Esophagus (tissue), 2 donors: ENCODE data around the gene RDH14. TPM values are rescaled to one million over a fixed set of nuclear protein-coding genes. Genes with fewer than 3 reads are reported as not detected.

Experiments
- H3K27ac ChIP-seq, 2 donors: one replicate each; pipeline ENCODE4 v1.5.1; 2013; ENCODE audit warnings: low read depth in 2 of 2, mild to moderate bottlenecking in 2 of 2, inconsistent platforms in 1 of 2, low read length in 1 of 2, moderate library complexity in 1 of 2
- H3K27me3 ChIP-seq, 2 donors: one replicate each; pipeline ENCODE4 v1.6.1; 2013; ENCODE audit warnings: low read length in 2 of 2, control low read depth in 1 of 2, mild to moderate bottlenecking in 1 of 2; ENCODE audit not compliant: insufficient read depth in 2 of 2, control insufficient read depth in 1 of 2
- H3K36me3 ChIP-seq, 2 donors: one replicate each; pipeline ENCODE4 v1.6.1; 2013; ENCODE audit warnings: low read length in 1 of 2; ENCODE audit not compliant: control insufficient read depth in 2 of 2, insufficient read depth in 2 of 2
- H3K4me1 ChIP-seq, 2 donors: one replicate each; pipeline ENCODE4 v1.6.1; 2013; ENCODE audit warnings: low read length in 1 of 2; ENCODE audit not compliant: control insufficient read depth in 2 of 2, insufficient read depth in 2 of 2
- H3K4me3 ChIP-seq, 2 donors: one replicate each; pipeline ENCODE4 v1.5.1; 2013; ENCODE audit warnings: low read length in 2 of 2, mild to moderate bottlenecking in 2 of 2, low read depth in 1 of 2, moderate library complexity in 1 of 2
- H3K9me3 ChIP-seq, 2 donors: one replicate each; pipeline ENCODE4 v1.6.1; 2013; ENCODE audit warnings: mild to moderate bottlenecking in 2 of 2, low read depth in 1 of 2, low read length in 1 of 2, moderate library complexity in 1 of 2; ENCODE audit not compliant: control insufficient read depth in 2 of 2, insufficient read depth in 1 of 2
- WGBS, 2 donors: extraction: QIAGEN DNeasy Blood & Tissue Kit; methylation state at CpG; one replicate each; pipeline ENCODE4 v1.1.7; 2013; 5-methylcytosine and 5-hydroxymethylcytosine counted together
- polyA plus RNA-seq, 2 donors: library from polyadenylated mRNA; stranded (reverse); fragments of 200-250 nt; gene quantifications; one replicate each; pipeline ENCODE4 v1.2.3, GENCODE V29; 2013
- donor health status: healthy with polysubstance abuse.
- donor health status: Bipolar disorder and iron deficiency.

The RDH14 gene
- polyA plus RNA-seq, 2 donors: 11.8 to 14.3 TPM

DNA sequence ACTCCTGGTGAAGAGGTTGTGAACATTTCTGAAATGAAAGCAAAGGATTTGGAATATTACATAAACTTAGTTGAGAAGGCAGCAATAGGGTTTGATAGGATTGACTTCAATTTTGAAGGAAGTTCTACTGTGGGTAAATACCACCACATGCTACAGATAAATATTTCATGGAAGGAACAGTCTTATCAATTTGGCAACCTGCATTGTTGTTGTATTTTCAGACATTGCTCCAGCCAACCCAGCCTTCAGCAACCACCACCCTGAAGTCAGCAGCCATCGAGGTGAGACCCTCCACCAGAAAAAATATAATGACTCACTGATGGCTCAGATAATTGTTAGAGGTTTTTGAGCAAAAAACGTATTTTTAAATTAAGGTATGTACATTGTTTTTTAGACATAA lies 10.0 kb downstream of the RDH14 start:
- no peak overlapping the region for H3K27ac ChIP-seq
- no peaks in the 10 kb centered on the region for H3K27me3 ChIP-seq
- no peak overlapping the region for H3K4me3 ChIP-seq
- no peaks in the 10 kb centered on the region for H3K4me1 ChIP-seq
- peaks cover 4 to 7% of the 10 kb centered on the region in 2 donors for H3K36me3 ChIP-seq
- WGBS, 2 donors: 68 to 78% methylated on average over 2 of the region's 2 CpGs
- no peaks in the 10 kb centered on the region for H3K9me3 ChIP-seq

DNA sequence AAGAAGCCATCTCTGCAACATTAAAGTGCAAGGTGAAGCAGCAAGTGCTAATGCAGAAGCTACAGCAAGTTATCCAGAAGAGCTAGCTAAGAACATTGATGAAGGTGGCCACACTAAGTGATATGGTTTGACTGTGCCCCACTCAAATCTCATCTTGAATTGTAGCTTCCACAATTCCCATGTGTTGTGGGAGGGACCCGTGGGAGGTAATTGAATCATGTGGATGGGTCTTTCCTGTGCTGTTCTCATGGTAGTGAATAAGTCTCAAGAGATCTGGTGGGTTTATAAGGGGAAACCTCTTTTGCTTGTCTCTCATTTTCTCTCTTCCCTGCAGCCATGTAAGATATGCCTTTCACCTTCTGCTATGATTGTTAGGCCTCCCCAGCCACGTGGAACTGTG lies 11.4 kb downstream of the RDH14 start:
- H3K27ac ChIP-seq: no peak overlapping the region
- H3K9me3 ChIP-seq: no peaks in the 10 kb centered on the region
- H3K4me3 ChIP-seq: no peak overlapping the region
- no peaks in the 10 kb centered on the region for H3K27me3 ChIP-seq
- no peaks in the 10 kb centered on the region for H3K36me3 ChIP-seq
- H3K4me1 ChIP-seq: no peaks in the 10 kb centered on the region
- 89 to 92% methylated on average over 2 of the region's 2 CpGs for WGBS, 2 donors

DNA sequence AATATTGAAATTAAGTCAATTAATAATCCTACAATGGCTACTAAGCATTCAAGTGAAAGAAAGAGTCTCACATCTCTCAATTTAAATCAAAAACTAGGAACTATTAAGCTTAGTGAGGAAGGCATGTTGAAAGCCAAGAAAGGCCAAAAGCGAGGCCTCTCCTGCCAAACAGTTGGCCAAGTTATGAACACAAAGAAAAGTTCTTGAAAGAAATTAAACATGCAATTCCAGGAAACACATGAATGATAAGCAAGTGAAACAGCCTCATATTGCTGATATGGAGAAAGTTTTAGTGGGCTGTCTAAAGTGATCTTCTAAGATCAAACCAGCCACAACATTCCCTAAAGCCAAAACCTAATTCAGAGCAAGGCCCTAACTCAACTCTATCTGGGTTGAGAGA lies 11.8 kb downstream of the RDH14 start:
- Histone ChIP-seq H3K9me3 (no peaks in the 10 kb centered on the region), H3K27ac (no peak overlapping the region), H3K27me3 (no peaks in the 10 kb centered on the region), H3K36me3 (no peaks in the 10 kb centered on the region), H3K4me1 (no peaks in the 10 kb centered on the region), H3K4me3 (no peak overlapping the region)
- 71 to 84% methylated on average over 1 of the region's 1 CpG for WGBS, 2 donors

DNA sequence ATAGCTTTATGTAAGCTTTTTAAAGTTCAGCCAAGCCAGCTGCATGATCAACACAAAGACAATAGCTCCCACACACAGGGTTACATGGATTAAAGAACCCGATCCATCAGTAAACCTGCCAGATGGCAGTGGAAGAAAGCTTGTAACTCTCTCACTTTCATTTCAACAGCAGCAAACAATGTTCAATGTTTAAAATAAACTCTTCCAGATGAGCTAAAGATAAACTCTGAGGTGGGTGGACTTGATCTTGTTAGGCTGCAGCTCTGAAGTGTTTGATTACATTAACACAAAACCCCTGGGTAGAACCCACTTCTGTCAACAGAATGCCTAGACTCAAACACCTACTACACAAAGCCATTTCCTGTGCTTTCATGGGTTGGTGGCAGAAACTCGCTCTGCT lies 13.9 kb downstream of the RDH14 start:
- no peaks in the 10 kb centered on the region for H3K4me1 ChIP-seq
- H3K4me3 ChIP-seq: no peak overlapping the region
- no peaks in the 10 kb centered on the region for H3K27me3 ChIP-seq
- no peak overlapping the region for H3K27ac ChIP-seq
- 39 to 41% methylated on average over 2 of the region's 2 CpGs for WGBS, 2 donors
- H3K36me3 ChIP-seq: no peaks in the 10 kb centered on the region
- no peaks in the 10 kb centered on the region for H3K9me3 ChIP-seq

DNA sequence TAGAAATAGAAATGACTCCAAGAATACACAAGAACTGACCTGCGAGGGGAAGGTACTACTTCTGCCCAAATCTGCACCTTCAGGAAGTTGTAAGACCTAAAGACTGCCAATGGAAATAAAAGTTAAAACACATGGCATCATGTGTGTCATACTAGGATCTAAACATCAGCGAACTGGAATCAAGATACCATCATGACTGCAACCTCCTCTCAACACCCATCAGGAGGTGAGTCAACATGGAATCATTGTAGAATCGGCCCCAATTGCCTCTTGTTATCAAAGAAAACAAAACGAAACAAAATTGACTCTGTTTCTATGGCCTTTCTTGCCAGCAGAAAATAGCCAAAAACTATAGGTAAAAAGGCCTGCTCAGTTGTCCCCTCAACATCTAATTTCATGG lies 15.1 kb downstream of the RDH14 start:
- Histone ChIP-seq H3K27ac (no peak overlapping the region), H3K4me1 (no peaks in the 10 kb centered on the region), H3K9me3 (no peaks in the 10 kb centered on the region), H3K4me3 (no peak overlapping the region), H3K36me3 (no peaks in the 10 kb centered on the region), H3K27me3 (no peaks in the 10 kb centered on the region)
- 78 to 80% methylated on average over 4 of the region's 4 CpGs for WGBS, 2 donors

DNA sequence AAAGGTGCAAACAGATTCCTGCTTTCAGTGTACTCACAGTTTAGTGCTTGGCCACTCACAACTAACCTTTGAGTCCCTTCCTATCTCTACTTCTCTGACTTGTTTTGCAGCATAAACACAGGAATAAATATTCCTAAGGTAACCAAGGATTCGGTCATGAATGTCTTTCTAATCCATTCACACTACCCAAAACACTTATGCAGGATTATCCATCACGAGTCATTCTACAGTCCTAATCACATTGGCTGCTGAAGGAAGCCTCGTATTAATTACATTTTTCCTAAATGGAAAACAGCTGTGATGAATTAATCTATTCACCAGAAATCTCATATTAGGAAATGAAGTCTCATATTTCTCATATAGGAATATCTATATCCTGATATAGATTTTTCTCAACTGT lies 16.3 kb downstream of the RDH14 start:
- Histone ChIP-seq H3K36me3 (no peaks in the 10 kb centered on the region), H3K4me1 (no peaks in the 10 kb centered on the region), H3K27ac (no peak overlapping the region), H3K4me3 (no peak overlapping the region), H3K9me3 (no peaks in the 10 kb centered on the region), H3K27me3 (no peaks in the 10 kb centered on the region)
- 56 to 65% methylated on average over 3 of the region's 3 CpGs for WGBS, 2 donors

DNA sequence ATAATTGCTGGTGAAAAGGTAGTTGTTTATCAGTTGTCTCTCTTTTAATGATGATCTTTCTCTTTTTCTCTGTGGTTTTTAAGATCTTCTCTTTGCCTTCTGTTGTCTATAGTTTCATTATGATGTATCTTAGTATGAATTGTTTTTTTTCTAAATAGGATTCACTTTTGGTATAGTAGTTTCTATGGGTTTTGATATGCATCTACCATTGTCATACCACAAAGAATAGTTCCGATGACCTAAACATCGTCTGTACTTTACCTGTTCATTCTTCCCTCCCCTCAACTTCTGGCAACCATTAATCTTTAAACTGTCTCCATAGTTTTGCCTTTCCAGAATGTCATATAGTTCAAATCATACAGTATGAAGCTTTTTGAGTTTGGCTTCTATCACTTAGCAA lies 19.6 kb downstream of the RDH14 start:
- Histone ChIP-seq H3K9me3 (no peaks in the 10 kb centered on the region), H3K36me3 (no peaks in the 10 kb centered on the region), H3K27ac (no peak overlapping the region), H3K4me3 (no peak overlapping the region), H3K27me3 (no peaks in the 10 kb centered on the region), H3K4me1 (no peaks in the 10 kb centered on the region)
- WGBS, 2 donors: 85 to 91% methylated on average over 2 of the region's 2 CpGs

DNA sequence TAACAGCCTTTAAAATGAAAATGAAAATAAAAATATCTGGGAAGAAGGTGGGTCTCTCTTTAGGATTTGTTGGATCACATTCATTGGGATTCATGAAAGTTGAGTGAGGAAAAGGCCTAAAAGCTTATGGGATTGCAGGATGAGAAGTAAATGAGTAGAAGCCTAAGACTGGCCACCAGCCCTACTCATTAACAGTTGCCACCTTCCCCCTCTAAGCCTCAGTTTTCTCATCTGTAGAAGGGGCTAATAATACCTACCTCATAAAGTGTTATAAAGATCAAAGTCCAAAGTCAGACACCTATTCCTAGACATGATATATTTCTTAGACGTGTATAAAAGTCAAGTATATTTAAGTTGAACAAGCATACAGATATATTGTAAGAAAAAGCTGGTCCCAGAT lies 23.8 kb downstream of the RDH14 start:
- 92 to 93% methylated on average over 1 of the region's 1 CpG for WGBS, 2 donors
- Histone ChIP-seq H3K27me3 (no peaks in the 10 kb centered on the region), H3K4me3 (no peak overlapping the region), H3K9me3 (no peaks in the 10 kb centered on the region), H3K27ac (no peak overlapping the region), H3K36me3 (no peaks in the 10 kb centered on the region), H3K4me1 (no peaks in the 10 kb centered on the region)

DNA sequence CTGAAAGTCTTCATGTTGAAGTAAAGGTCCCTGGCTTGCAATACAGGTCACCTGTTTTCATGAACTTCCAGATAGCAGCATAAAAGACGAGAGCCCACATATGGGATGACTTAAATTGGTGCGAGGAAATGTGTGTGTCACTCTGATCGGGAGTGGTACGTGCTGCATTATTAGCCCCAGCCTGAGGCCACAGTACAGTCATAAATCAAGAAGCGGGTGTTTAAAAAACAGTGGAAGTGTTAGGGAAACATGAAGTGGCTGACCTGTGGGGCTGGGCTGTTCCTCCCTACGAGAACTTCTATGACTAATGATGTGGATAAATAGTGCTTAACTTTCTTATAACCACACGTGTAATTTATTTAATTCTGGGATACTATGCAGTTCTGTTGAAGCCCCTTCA lies 24.4 kb downstream of the RDH14 start:
- Histone ChIP-seq H3K36me3 (no peaks in the 10 kb centered on the region), H3K4me3 (no peak overlapping the region), H3K27me3 (no peaks in the 10 kb centered on the region), H3K4me1 (no peaks in the 10 kb centered on the region), H3K27ac (no peak overlapping the region), H3K9me3 (no peaks in the 10 kb centered on the region)
- WGBS, 2 donors: 15 to 20% methylated on average over 7 of the region's 7 CpGs

DNA sequence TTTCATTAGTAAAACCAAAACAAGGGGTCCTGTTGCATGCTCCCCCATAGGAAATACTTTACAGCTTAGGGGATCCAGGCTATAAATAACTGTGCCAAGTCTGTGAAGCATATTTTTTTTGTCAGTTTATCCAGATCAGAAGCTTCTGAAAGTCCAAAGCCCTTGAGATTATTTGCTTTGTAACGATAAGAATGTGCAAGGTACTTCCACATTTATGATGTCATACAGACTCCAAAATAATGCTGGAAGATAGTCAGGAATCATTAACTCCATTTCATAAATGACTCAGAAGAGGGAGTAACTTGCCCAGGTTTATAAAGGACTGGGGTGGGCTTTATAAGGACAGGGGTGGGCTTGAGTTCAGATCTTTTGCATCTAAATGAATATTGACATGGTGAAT lies 29.3 kb downstream of the RDH14 start:
- Histone ChIP-seq H3K27ac (no peak overlapping the region), H3K27me3 (no peaks in the 10 kb centered on the region), H3K36me3 (no peaks in the 10 kb centered on the region), H3K4me1 (no peaks in the 10 kb centered on the region), H3K9me3 (no peaks in the 10 kb centered on the region), H3K4me3 (no peak overlapping the region)
- WGBS, 2 donors: 49 to 50% methylated on average over 1 of the region's 1 CpG
